HCT116 (cell line): ENCODE data around the gene TOP3B. TPM values are rescaled to one million over a fixed set of nuclear protein-coding genes. Genes with fewer than 3 reads are reported as not detected.

ENCODE experiments used
- ATAC-seq: fragments of 200-7000 bp; cut with Tn5 transposase; 2 replicates; pipeline ENCODE4 v1.9.1; 2020; ENCODE audit warnings: mild to moderate bottlenecking, moderate library complexity
- BruUV-seq: library from RNA; stranded (reverse); fragments of 400-500 nt; replicated peaks from 2 replicates; lab custom pipeline; 2021; lab: Mats Ljungman, UMichigan
- CTCF ChIA-PET: fragments of 300-600 bp; sonication (Branson Sonifier 250); formaldehyde crosslinking; loops from one replicate; lab custom pipeline; 2021; ENCODE audit warnings: antibody characterized with exemption; lab: Charles Lee
- POLR2A ChIA-PET: fragments of 300-600, 350-600 bp; sonication (Branson Sonifier 250); formaldehyde crosslinking; loops from one replicate; lab custom pipeline; 2021; ENCODE audit warnings: antibody characterized with exemption; lab: Charles Lee
- RAD21 ChIA-PET, 2 experiments: fragments of 300-600 bp; sonication (Branson Sonifier 250); formaldehyde crosslinking; loops; one replicate each; lab custom pipeline; 2023; ENCODE audit warnings: low total read pairs in 2 of 2; ENCODE audit not compliant: uncharacterized antibody in 2 of 2, unreplicated experiment in 2 of 2, low non-redundant PET in 1 of 2; lab: Charles Lee
- DNase-seq: peaks from one replicate; pipeline ENCODE4 v3.0.0-alpha.2; 2010; ENCODE audit warnings: low read depth, low spot score
- H2AFZ ChIP-seq: fragments of 200-600 bp; shearing (Covaris generic), sonication (generic); 2 replicates; pipeline ENCODE4 v1.6.1; 2017; ENCODE audit warnings: low read depth, mixed run types, mixed read lengths, antibody characterized with exemption, low read length; ENCODE audit not compliant: poor library complexity, severe bottlenecking
- H3K27ac ChIP-seq: 2 replicates; pipeline ENCODE4 v1.5.1; 2012; ENCODE audit warnings: low read depth, low read length
- H3K27me3 ChIP-seq: fragments of 200-600 bp; sonication (generic); 2 replicates; pipeline ENCODE4 v1.6.1; 2016; ENCODE audit warnings: mixed run types, low read length, mixed read lengths; ENCODE audit not compliant: insufficient read depth
- H3K36me3 ChIP-seq, 2 experiments: fragments of 200-500 bp in 1 of 2; fragments of 200-600 bp in 1 of 2; sonication (Bioruptor generic) in 1 of 2; sonication (generic) in 1 of 2; 2 replicates each; pipeline versions ENCODE4 v1.5.1 to v1.6.1; 2014 to 2016; ENCODE audit warnings: low read length in 2 of 2, inconsistent platforms in 1 of 2, mixed read lengths in 1 of 2, mixed run types in 1 of 2; ENCODE audit not compliant: insufficient read depth in 2 of 2, control insufficient read depth in 1 of 2
- H3K4me1 ChIP-seq, 2 experiments: fragments of 200-600 bp in 1 of 2; sonication (generic) in 1 of 2; 2 replicates each; pipeline versions ENCODE4 v1.5.1 to v1.6.1; 2012 to 2017; ENCODE audit warnings: low read length in 2 of 2, inconsistent platforms in 1 of 2, mild to moderate bottlenecking in 1 of 2, mixed read lengths in 1 of 2, mixed run types in 1 of 2, moderate library complexity in 1 of 2; ENCODE audit not compliant: insufficient read depth in 2 of 2, control insufficient read depth in 1 of 2
- H3K4me2 ChIP-seq: fragments of 200-600 bp; sonication (generic); 2 replicates; pipeline ENCODE4 v1.6.1; 2017; ENCODE audit warnings: mixed run types, low read length, mixed read lengths
- H3K4me3 ChIP-seq, 2 experiments: fragments of 200-600 bp in 1 of 2; sonication (generic) in 1 of 2; replicated peaks in 1 of 2; 2 replicates each; pipeline ENCODE4 v1.5.1; 2011 to 2016; ENCODE audit warnings: low read length in 2 of 2, control low read depth in 1 of 2, low read depth in 1 of 2, mild to moderate bottlenecking in 1 of 2, mixed read lengths in 1 of 2, mixed run types in 1 of 2
- H3K79me2 ChIP-seq: fragments of 200-600 bp; sonication (generic); 2 replicates; pipeline ENCODE4 v1.6.1; 2017; ENCODE audit warnings: mild to moderate bottlenecking, mixed run types, low read length, moderate library complexity, mixed read lengths; ENCODE audit not compliant: insufficient read depth
- H3K9ac ChIP-seq: fragments of 200-600 bp; sonication (generic); 2 replicates; pipeline ENCODE4 v1.6.1; 2016; ENCODE audit warnings: low read length, mixed read lengths
- H3K9me2 ChIP-seq: fragments of 200-600 bp; sonication (generic), shearing (Covaris generic); 2 replicates; pipeline ENCODE4 v1.6.1; 2017; ENCODE audit warnings: mixed run types, mild to moderate bottlenecking, moderate library complexity; ENCODE audit not compliant: insufficient read depth
- H3K9me3 ChIP-seq, 2 experiments: fragments of 200-500 bp in 1 of 2; fragments of 200-600 bp in 1 of 2; sonication (Bioruptor generic) in 1 of 2; sonication (generic) in 1 of 2; 2 replicates each; pipeline ENCODE4 v1.6.1; 2014 to 2017; ENCODE audit warnings: low read length in 2 of 2, mixed read lengths in 2 of 2, inconsistent platforms in 1 of 2, low read depth in 1 of 2, mild to moderate bottlenecking in 1 of 2, mixed run types in 1 of 2, moderate library complexity in 1 of 2; ENCODE audit not compliant: control insufficient read depth in 1 of 2, insufficient read depth in 1 of 2
- H4K20me1 ChIP-seq: fragments of 200-600 bp; sonication (generic), shearing (Covaris generic); 2 replicates; pipeline ENCODE4 v1.6.1; 2017; ENCODE audit warnings: mixed run types, mild to moderate bottlenecking, moderate library complexity; ENCODE audit not compliant: insufficient read depth
- CBX3 ChIP-seq: IDR thresholded peaks from 2 replicates; pipeline ENCODE4 v1.6.1; 2012; ENCODE audit warnings: low read depth
- CEBPB ChIP-seq: IDR thresholded peaks from 2 replicates; pipeline ENCODE4 v1.6.1; 2012; ENCODE audit warnings: low read depth
- EGR1 ChIP-seq: IDR thresholded peaks from 2 replicates; pipeline ENCODE4 v1.6.1; 2012; ENCODE audit warnings: low read depth
- ELF1 ChIP-seq: IDR thresholded peaks from 2 replicates; pipeline ENCODE4 v1.6.1; 2012; ENCODE audit warnings: low read depth, borderline replicate concordance
- EZH2 ChIP-seq: fragments of 200-600 bp; sonication (generic); IDR thresholded peaks from 2 replicates; pipeline ENCODE4 v1.6.1; 2017; ENCODE audit warnings: antibody characterized with exemption, mixed run types
- EZH2phosphoT487 ChIP-seq: fragments of 200-600 bp; IDR thresholded peaks from 2 replicates; pipeline ENCODE4 v1.6.1; 2018; ENCODE audit warnings: antibody characterized with exemption, borderline replicate concordance
- FOSL1 ChIP-seq: IDR thresholded peaks from 2 replicates; pipeline ENCODE4 v1.6.1; 2012; ENCODE audit warnings: low read depth
- MAX ChIP-seq: IDR thresholded peaks from 2 replicates; pipeline ENCODE4 v1.6.1; 2012
- POLR2A ChIP-seq: IDR thresholded peaks from 2 replicates; pipeline ENCODE4 v1.7.0; 2011; ENCODE audit warnings: borderline replicate concordance; ENCODE audit not compliant: insufficient read depth, insufficient read length; ENCODE audit errors: extremely low read depth
- RAD21 ChIP-seq: IDR thresholded peaks from 2 replicates; pipeline ENCODE4 v1.6.1; 2012; ENCODE audit warnings: low read depth, mild to moderate bottlenecking
- SIN3A ChIP-seq: IDR thresholded peaks from 2 replicates; pipeline ENCODE4 v1.6.1; 2012; ENCODE audit warnings: low read depth
- SP1 ChIP-seq: IDR thresholded peaks from 2 replicates; pipeline ENCODE4 v1.6.1; 2012; ENCODE audit warnings: low read depth
- SRF ChIP-seq: IDR thresholded peaks from 2 replicates; pipeline ENCODE4 v1.6.1; 2012; ENCODE audit warnings: low read depth
- TCF7L2 ChIP-seq: IDR thresholded peaks from 2 replicates; pipeline ENCODE4 v1.7.0; 2011; ENCODE audit warnings: borderline replicate concordance, inconsistent platforms; ENCODE audit not compliant: insufficient read depth, insufficient read length; ENCODE audit errors: extremely low read depth
- ZBTB33 ChIP-seq: IDR thresholded peaks from 2 replicates; pipeline ENCODE4 v1.6.1; 2011; ENCODE audit warnings: mild to moderate bottlenecking, low read length, moderate library complexity; ENCODE audit not compliant: insufficient replicate concordance; ENCODE audit errors: extremely low read depth
- ZFX ChIP-seq: fragments of 450-650 bp; IDR thresholded peaks from 2 replicates; pipeline ENCODE4 v1.6.1; 2017
- ZNF274 ChIP-seq: fragments of 200-500 bp; sonication (Bioruptor generic); IDR thresholded peaks from 2 replicates; pipeline ENCODE4 v1.6.1; 2014; ENCODE audit warnings: mild to moderate bottlenecking, low read depth, low read length, inconsistent platforms
- intact Hi-C: fragments of 100-400 bp; cut with micrococcal nuclease; formaldehyde crosslinking; loops from 2 replicates; pipeline ENCODE4 v1.10.0; 2022
- total RNA-seq: library from RNA; stranded (reverse); gene quantifications from one replicate; pipeline ENCODE4 v1.2.1, GENCODE V29; 2021; ENCODE audit not compliant: unreplicated experiment
- TF ChIP-seq, protein P1 (sequence below): IDR thresholded peaks from 2 replicates; pipeline ENCODE4 v1.6.1; 2012; ENCODE audit warnings: low read depth
- TF ChIP-seq, protein P2 (sequence below): IDR thresholded peaks from 2 replicates; pipeline ENCODE4 v1.6.1; 2012

TOP3B gene
- total RNA-seq, 1 experiment from 2014 or later: 50.1 TPM

DNA sequence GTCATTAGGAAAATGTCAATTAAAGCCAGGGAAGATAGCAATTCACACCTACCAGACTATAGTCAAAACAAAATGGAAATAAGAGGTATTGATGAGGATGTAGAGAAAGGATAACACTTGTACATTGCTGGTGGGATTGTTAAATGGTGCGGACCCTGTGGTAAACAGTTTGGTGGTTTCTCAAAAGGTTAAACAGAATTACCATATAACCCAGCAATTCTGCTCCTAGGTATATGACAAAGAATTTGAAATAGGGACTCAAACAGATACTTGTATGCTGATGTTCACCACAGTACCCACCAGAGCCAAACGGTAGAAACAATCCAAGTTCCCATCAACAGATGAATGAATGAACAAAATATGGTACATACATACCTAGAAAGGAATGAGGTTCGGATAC is 33.0 kb upstream of the TOP3B start (continued):
- TF ChIP-seq, protein P1, sequence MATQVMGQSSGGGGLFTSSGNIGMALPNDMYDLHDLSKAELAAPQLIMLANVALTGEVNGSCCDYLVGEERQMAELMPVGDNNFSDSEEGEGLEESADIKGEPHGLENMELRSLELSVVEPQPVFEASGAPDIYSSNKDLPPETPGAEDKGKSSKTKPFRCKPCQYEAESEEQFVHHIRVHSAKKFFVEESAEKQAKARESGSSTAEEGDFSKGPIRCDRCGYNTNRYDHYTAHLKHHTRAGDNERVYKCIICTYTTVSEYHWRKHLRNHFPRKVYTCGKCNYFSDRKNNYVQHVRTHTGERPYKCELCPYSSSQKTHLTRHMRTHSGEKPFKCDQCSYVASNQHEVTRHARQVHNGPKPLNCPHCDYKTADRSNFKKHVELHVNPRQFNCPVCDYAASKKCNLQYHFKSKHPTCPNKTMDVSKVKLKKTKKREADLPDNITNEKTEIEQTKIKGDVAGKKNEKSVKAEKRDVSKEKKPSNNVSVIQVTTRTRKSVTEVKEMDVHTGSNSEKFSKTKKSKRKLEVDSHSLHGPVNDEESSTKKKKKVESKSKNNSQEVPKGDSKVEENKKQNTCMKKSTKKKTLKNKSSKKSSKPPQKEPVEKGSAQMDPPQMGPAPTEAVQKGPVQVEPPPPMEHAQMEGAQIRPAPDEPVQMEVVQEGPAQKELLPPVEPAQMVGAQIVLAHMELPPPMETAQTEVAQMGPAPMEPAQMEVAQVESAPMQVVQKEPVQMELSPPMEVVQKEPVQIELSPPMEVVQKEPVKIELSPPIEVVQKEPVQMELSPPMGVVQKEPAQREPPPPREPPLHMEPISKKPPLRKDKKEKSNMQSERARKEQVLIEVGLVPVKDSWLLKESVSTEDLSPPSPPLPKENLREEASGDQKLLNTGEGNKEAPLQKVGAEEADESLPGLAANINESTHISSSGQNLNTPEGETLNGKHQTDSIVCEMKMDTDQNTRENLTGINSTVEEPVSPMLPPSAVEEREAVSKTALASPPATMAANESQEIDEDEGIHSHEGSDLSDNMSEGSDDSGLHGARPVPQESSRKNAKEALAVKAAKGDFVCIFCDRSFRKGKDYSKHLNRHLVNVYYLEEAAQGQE: no peak
- TF ChIP-seq SRF (no peak), SIN3A (no peak), ZNF274 (no peak), RAD21 (no peak), EZH2phosphoT487 (no peak), ZFX (no peak)

DNA sequence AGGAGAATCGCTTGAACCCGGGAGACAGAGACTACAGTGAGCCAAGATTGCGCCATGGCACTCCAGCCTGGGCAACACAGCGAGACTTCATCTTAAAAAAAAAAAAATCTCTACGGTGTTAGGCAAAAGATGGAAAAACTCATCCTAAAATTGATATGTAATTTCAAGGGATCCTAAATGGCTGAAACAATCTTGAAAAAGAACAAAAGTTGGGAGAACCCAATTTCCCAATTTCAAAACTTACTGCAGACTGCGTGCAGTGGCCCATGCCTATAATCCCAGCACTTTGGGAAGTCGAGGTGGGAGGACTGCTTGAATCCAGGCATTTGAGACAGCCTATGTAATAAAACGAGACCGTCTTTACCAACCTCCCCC is 31.7 kb upstream of the TOP3B start:
- H3K9me3 ChIP-seq: no peaks in the 10 kb centered on the region
- no peak overlapping the region for H3K9ac ChIP-seq
- ChIA-PET CTCF (no interaction called here), POLR2A (no interaction called here), RAD21 (no interaction called here)
- no peaks in the 10 kb centered on the region for H3K36me3 ChIP-seq
- H4K20me1 ChIP-seq: no peaks in the 10 kb centered on the region
- H3K27ac ChIP-seq: no peak overlapping the region
- H3K4me1 ChIP-seq: no peaks in the 10 kb centered on the region
- intact Hi-C loops: no loop called here
- no peak for DNase-seq
- H3K27me3 ChIP-seq: peaks cover 9% of the 10 kb centered on the region
- no peak overlapping the region for H2AFZ ChIP-seq
- no TSS peak for BruUV-seq
- no peak overlapping the region for H3K4me3 ChIP-seq
- no peak for ATAC-seq
- no peaks in the 10 kb centered on the region for H3K9me2 ChIP-seq
- H3K4me2 ChIP-seq: no peak overlapping the region
- H3K79me2 ChIP-seq: no peaks in the 10 kb centered on the region
- TF ChIP-seq ZBTB33 (no peak), RAD21 (no peak), ZNF274 (no peak), TCF7L2 (no peak), POLR2A (no peak), CBX3 (no peak), SP1 (no peak), CEBPB (no peak), EZH2 (no peak), ELF1 (no peak), EGR1 (no peak), FOSL1 (no peak), MAX (no peak), SIN3A (no peak)
- TF ChIP-seq, protein P2, sequence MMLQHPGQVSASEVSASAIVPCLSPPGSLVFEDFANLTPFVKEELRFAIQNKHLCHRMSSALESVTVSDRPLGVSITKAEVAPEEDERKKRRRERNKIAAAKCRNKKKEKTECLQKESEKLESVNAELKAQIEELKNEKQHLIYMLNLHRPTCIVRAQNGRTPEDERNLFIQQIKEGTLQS: no peak
- TF ChIP-seq, all 23 proteins: peak for 0
